GM19193 (cell line): ENCODE measurements around the gene TMEM63B.

Experiments
- POLR2A ChIP-seq: IDR thresholded peaks from 4 replicates; pipeline ENCODE4 v1.6.1; 2011; ENCODE audit not compliant: insufficient read depth, insufficient read length; ENCODE audit errors: extremely low read depth

Gene TMEM63B

GRCh38 chr6:44091981-44092884 lies 35.1 kb upstream of the TMEM63B start:
- no peak for TF ChIP-seq POLR2A

DNA sequence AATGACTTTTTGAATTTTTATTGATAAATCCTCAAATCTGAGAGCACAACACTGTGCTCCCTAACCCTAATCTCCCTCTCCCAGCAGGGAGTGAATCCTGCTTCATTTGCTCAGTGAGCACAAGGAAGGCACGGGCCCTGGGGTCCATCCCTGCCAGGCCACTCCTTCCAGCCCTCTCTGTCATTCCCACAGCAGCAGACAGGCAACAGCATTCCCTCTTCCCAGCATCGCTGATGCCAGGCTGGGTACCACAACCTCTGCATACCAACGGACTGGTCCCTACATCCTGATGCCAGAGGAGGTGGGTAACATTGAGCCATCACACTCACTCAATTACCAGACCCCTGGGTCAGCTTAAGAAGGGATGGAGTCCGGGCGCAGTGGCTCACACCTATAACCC lies 34.3 kb upstream of the TMEM63B start:
- TF ChIP-seq POLR2A = no peak

- no peak for TF ChIP-seq POLR2A
These were observed 33.5 kb upstream of the TMEM63B start for GRCh38 chr6:44093750-44094402.

DNA sequence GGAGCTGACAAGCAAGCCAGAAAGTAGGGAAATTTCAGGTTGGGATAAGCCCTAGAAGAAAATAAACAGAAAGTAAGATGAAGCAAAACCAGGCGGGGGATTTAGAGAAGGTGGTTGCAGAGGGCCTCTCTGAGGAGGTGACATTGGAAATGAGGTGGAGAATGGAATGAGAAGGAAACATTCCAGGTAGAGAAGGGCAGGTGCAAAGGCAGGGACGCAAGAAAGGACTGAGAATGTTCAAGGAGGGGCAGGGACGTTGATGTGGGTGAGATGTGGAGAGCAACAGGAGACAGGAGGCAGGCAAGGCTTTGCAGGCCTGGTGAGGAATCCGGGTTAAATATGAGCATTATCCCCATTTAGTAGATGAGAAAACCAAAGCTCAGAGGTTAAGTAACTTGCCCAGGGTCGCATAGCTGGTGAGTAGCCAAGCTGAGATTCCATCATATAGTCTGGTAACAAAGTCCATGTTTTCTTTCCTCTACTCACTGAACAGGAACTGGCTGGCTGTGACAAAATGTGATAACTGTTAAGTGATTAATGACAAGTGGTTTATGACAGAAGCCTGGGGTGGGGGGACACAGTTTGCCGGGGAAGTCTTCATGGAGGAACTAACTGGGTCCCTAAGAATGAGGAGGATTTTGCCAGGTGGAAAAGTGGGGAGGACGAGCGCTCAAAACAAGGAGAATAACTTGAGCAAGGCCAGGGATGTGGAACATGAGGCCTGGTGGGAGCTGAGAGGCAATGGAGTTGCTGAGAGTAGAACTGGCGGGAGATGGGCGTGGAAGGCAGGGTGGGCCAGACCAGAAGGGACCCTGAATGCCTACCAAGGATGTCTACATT lies 32.7 kb upstream of the TMEM63B start:
- no peak for TF ChIP-seq POLR2A

DNA sequence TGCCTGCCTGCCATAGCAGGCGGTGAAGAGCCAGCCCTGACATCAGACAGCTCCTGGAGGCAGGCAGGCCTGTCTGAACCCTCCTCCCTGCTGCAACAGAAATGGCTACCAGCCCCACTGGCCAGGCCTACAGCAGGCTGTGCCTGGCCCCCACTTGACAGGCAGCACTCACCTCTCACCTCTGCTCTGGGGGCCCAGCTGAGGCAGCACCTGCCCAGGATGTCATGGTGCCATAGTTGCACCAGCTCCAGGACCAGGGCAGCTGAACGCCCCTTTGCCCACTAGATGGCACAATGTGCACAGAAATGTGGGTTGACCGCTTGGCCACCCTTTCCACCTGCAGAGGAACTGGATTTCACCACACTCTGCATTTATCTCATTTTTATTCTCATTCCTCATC lies 30.7 kb upstream of the TMEM63B start:
- TF ChIP-seq POLR2A = no peak

GRCh38 chr6:44097782-44098317 lies 29.5 kb upstream of the TMEM63B start:
- TF ChIP-seq POLR2A = no peak

DNA sequence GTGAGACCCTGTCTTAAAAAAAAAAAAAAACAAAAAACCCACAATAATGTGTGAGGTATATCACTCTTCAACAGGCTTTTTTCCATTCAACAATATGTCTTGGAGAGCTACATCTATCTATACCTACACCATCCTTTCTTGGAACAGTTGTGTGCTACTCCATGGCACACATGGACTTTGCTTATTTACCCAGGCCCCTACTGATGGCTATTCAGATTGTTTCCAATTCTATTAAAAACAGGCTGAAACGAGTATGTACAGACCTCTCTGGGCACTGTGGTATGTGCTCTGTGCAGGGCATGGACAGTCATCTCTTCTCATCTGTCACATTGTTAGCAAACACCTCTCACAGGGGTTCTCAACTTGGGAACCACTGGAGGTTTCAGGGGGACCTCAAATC lies 28.2 kb upstream of the TMEM63B start:
- TF ChIP-seq POLR2A = no peak

GRCh38 chr6:44100088-44100550 lies 27.2 kb upstream of the TMEM63B start:
- no peak for TF ChIP-seq POLR2A

GRCh38 chr6:44101832-44102231 lies 25.5 kb upstream of the TMEM63B start:
- TF ChIP-seq POLR2A = no peak

- TF ChIP-seq POLR2A = no peak
These were observed 24.8 kb upstream of the TMEM63B start for GRCh38 chr6:44102527-44102926.

GRCh38 chr6:44104481-44105021 lies 22.8 kb upstream of the TMEM63B start:
- no peak for TF ChIP-seq POLR2A

GRCh38 chr6:44105146-44105545 lies 22.2 kb upstream of the TMEM63B start:
- TF ChIP-seq POLR2A = no peak

- no peak for TF ChIP-seq POLR2A
These were observed 21.2 kb upstream of the TMEM63B start for GRCh38 chr6:44105993-44106740.

GRCh38 chr6:44107017-44107416 lies 20.3 kb upstream of the TMEM63B start:
- TF ChIP-seq POLR2A = no peak
